Fibroblast of skin of right quadriceps (primary cell): ENCODE data around the gene ZNF579.

Experiments used
- DNase-seq: peaks from one replicate; pipeline ENCODE4 v3.0.0-alpha.2; 2013

The ZNF579 gene

DNA sequence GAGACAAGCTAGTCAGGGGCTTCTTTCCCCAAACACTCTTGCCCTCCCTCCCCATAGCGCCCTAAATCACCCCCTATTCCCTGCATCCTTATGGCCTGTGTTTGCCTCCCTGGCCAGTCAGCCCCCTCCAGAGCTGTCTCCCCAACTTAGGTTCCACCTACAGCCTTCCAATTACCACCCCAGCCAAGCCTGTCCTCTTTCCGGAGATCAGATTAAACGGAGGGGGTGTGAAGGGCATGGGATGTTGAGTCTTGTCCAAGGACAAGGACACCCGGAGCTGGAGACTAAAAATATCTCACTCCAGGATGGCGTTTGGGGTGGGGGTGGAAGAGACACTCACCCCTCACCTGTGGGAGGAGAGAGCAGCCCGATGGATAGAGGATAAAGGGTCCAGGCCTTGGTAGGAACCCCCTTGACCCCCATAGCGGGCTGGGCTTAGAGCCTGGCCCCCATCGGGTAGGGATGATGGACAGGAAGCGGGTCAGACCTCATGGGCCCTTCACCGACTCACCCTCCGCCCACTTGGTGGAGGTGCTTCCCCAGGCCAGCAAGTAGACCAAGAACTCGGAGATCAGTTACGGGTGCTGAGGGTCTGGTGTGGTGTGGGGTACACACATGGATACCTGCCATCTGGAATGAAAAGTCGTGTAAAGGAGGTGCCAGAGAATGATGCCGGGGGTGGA is 30.8 kb upstream of the ZNF579 start:
- no peak for DNase-seq

DNA sequence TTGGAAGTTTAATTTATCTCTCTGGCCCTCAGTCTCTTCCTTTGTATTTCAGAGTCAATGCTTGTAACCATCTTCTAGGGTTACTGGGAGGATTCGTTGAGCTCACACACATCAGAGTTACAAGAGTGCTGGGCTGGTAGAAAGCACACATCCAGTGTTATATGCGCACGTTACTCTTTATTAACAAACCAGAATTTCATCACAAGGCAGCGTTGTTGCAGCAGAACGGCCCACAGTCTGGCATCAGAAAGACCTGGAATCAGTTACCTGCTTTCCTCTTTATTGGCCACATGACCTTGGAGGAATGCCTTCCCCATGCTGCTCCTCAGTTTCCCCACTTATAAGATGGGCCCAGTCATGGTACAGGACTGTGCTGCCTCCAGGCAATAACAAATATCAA is 28.7 kb upstream of the ZNF579 start:
- DNase-seq: no peak

DNA sequence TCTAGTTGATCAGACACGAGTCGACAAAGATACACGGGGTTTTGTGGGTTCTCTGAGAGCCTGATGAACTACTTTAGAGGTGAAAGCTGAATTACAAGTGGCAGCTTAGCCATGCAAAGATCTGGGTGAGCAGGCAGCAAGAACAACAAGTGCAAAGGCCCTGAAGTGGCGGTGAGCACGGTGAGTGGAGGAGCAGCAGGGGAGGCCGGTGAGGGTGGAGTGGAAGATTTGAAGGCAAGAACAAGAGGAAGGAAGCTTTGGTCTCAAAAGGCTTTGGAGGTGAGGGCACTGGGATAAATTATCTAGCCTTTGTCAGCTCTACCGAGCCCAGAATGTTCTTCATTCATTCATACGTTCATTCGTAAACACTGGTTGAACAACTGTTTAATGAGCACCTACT is 26.2 kb upstream of the ZNF579 start:
- no peak for DNase-seq

DNA sequence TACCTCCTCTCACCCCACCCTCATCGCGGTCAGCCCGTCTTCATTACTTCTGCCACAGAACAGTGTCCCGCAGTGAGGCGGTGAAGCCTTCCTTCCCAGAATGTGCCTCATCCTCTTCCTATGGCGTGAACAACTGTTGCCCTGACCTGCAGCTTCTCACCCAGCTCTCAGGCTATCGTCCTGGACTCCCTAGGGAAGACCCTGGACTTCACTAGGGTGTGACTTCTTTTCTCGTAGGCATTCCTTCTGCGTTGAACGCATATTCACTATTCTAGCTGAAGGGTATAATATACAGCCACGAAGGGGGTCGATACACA is 25.8 kb upstream of the ZNF579 start:
- DNase-seq: no peak

DNA sequence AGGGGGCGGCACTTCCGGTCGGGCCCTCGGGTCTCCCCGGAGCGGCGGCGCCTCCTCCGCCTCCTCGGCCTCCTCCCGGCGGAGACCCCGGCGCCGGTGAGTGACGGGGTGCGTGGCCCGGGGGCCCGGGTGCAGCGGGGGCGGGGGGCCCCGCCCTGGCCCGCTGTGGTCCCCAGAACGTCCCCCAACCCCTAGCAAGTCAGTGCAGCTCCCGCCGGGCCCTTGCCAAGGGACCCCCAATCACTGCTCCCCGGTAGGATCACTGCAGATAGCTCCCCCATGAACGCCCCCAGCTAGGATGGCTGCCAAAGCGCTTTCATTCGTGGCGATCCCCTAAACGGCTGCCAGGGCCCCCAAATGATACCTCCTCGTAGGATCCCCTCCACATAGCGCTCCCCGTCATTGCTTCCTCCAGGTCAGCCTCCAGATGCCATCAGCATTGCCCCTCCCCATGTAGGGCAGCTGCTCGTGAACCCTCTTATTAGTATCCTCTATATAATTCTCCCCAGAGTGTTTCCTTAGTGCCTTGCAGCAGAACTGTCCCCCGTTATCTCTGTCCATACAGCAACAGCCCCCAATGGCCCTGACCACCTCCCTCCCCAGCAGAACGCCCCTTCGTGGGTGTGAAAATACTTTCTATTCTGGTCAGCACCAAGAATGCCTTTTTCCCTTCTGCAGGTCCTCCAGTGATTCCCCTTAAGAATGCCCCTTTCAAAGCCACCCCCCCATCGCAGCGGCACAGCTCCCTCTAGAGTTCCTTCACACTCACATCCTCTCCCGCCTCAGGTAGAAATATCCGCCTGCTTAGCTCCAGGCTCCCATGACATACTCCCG is 25.2 kb upstream of the ZNF579 start, which contains the start of gene ZNF865:
Gene ZNF865 (plus strand): TSS at position 11 of the 834 bp plus-strand sequence. CDS start 7,972 bp downstream, outside the sequence.
- peak; percentile 83 for DNase-seq

DNA sequence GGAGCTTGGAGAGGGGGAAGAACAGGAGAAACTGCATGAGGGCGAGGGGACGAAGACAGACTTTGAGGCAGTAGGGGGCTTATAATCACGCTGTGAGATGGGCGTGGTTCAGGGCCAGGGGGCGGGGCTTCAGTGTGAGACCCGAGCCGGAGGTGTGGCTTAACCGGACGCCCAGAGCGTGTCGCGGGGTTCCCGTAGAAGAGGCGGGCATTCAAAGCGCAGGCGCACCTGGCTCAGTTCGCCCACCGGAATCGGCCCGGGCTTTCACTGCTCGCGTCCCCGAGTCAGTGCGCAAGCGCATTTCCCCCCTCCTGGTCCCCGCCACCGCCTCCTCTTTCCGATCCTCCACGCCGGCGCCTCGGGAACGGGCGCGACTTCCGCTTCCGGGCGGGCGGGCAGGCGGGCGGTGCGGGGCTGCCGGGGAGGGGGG is 24.6 kb upstream of the ZNF579 start:
- DNase-seq: peak; percentile 98

DNA sequence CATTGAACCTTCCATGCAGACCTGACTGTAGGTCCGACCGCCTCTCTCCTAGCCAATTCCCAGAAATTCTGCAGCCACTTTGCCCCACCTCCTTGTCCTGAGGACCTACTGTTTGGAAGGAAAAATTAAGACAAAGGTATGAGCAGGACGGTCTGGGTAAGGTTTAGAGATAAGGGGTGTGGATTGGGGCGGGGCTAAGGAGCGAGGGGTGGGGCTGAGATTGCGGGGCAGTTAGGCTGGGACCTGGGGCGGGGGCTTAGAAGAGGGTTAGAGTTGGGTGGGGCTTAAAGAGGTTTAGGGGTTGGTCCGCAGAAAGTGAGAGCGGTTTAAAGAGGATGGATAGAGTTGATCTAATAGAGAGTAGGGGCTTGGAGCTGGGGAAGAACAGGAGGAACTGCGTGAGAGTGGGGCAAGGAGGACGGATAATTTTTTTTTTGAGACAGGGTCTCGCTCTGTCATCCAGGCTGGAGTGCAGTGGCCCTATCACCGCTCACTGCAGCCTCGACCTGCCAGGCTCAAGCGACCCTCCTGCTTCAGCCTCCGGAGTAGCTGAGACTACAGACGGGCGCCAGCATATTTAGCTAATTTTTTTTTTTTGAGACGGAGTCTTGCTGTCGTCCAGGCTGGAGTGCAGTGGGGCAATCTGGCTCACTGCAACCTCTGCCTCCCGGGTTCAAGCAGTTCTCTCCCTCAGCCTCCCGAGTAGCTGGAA is 23.1 kb upstream of the ZNF579 start:
- DNase-seq: no peak

DNA sequence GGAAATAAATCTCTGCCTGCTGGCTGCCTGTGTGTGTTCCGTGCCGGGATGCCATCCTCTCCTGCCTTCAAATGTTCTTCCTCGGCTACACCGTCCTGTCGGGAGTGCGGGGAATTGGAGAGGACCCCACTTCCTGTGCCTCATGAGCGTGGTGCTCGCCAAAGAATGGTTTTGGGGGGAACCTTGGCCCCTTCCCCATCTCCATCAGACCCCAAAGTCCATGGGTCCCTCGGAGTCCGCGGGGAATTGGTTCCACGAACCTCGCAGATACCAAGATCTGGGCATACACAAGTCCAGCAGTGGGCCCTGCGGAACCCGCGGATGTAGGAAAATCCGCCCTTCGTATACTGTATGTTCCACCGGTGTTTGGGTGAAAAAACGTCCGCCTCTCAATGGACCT is 22.5 kb upstream of the ZNF579 start:
- DNase-seq: no peak

DNA sequence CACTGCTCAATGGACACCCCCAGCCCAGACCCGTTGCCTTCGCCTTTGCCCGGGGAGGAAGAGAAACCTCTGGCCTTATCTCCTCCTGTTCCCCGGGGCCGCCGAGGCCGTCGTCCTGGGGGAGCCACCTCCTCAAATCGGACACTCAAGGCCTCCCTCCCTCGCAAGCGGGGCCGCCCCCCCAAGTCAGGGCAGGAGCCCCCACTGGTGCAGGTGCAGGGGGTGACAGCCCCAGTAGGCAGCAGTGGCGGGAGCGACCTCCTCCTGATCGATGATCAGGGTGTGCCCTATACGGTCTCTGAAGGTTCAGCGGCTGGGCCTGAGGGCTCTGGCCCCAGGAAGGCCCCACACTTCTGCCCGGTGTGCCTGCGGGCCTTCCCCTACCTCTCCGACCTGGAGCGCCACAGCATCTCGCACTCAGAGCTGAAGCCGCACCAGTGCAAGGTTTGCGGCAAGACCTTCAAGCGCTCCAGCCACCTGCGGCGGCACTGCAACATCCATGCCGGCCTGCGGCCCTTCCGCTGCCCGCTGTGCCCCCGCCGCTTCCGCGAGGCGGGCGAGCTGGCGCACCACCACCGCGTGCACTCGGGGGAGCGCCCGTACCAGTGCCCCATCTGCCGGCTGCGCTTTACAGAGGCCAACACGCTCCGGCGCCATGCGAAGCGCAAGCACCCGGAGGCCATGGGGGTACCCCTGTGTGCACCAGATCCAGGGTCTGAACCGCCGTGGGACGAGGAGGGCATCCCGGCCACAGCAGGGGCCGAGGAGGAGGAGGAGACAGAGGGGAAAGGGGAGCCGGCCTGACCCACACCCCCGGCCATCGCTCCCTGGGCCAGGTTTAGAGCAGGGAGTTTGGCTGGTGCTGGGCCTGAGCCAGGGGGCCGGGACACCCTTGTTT is 21.7 kb upstream of the ZNF579 start:
- no peak for DNase-seq

DNA sequence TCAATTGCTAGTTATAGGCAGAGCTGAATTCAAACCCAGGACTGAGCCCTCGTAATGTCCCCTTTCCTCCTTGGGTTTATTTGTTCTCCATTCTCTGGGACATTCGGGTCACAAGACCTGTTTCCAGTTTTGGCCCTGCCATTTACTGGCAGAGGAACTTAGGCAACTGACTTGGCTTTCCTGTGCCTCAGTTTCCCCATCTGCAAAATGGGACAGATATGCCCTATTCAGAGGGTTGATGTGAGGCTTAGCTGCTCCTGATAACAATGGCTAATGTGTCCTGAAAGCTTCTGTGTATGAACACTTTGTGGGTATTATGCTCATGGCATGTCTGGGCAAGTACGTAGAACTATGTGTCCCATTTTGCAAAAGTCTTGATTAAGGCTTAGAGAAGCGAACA is 20.4 kb upstream of the ZNF579 start:
- DNase-seq: no peak

DNA sequence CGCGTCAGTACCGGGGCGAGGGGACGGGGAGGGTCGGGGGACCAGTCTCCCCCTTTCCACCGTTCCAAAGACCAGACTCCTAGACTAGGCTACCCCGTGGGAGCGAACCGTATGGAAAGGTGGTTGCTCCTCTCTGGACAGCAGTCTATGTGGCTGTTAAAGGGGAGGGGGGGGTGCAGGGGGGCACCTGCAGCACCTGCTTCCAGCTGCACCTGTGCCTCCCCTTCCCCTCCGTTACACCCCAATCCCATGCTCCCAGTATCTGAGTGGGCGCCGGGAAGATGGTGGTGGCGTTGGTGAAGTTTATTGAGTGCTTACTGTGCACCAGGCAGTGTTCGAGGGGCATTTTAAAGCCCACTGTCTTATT is 20.0 kb upstream of the ZNF579 start:
- DNase-seq: no peak

DNA sequence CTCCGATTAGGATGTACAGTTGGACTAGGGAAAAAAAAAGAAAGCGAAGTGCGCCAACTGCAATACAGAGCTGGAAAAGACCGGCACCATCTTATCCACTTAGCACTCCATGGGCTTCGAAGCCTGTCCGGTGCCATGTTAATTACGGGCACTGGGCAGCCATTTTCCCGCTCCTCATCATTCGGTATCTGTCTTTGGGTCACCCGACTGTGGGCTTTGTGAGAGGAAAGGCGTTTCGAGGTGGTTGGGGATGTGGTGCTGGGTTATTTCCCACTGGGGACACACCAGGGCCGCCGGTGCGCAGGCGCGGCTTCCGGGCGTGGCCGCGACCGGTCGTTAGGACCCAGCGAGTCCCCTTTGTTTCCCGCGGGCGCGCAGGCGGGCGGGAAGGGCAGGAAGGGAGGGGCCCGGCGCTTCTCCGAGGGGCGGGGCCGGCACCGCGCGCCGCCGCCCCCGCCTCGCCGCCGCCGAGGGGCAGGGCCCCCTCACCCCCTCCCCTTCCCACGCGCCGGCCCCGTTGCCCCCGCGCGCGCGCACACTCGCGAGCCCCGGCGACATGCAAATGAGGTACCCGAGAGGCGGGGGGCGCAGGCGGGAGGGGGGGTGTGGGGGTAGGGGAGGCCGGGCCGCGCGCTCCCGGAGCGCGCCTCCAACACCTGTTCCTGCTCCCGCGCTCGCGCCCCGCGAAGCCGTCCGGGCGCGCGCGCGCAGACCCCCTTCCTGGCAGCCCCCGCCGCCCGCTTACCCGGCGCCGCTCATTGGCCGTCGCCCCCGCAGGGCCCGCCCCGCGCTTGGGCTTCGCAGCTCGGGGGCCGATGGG is 19.4 kb upstream of the ZNF579 start, which contains the start of gene ZNF524:
Gene ZNF524 (plus strand): TSS at position 447 of the 820 bp plus-strand sequence. CDS start 1,825 bp downstream, outside the sequence.
- DNase-seq: peak; percentile 90

DNA sequence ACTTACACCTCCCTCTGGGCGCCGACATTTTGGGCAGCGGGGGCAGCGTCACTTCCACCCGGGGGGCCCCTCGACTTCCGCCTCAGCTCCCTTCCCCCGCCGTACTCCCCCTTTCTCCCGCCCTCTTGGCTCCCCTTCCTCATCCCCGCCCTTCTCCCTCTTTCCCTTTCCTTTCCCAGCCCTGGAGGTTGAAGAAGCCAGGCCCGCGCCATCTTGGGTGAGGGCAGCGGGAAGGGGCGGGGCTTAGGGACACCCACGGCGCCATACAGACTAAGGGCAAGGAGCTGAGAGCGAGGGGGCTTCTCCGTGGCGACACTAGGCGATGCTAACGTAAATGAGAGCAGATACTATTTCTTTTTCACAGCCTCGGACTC is 18.8 kb upstream of the ZNF579 start, which contains the start of gene FIZ1:
Gene FIZ1 (minus strand): TSS at position 50 of the 374 bp plus-strand sequence. CDS start 1,652 bp downstream, outside the sequence.
- peak; percentile 99 for DNase-seq

DNA sequence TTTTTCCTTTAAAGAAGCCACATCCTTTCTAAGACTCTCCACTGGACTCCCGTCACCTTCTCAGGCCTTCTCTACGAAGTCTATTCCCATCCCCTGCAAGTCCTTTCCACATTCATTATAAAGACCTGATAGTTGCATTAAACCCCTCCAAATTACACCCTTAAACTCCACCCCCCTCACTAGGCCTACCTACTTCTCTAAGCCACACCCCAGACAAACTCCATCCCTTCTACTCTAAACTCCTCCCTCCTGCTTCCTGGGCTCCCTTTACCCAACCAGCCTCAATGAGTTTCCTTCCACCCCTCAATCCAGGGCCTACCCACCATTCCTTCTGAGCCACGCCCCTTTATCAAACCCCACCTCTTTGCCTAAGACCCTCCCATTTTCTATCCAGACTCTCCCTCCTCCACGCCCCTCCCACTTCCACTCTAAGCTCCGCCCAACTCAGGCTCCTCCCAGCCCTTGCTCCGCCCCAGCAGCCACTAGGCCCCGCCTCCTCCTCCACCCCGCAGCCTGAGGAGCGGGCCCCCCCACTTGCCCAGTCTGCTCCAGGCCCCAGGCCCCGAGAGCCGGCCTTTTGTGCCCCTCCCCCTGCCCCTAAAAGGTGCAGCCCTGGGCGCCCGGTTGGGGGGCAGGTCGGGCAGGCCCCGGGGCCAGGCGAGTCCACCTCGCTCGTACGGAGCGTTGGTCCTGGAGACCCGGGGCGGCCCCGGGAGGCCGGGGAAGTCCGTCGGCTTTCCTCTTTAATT is 18.2 kb upstream of the ZNF579 start:
- DNase-seq: peak; percentile 96

DNA sequence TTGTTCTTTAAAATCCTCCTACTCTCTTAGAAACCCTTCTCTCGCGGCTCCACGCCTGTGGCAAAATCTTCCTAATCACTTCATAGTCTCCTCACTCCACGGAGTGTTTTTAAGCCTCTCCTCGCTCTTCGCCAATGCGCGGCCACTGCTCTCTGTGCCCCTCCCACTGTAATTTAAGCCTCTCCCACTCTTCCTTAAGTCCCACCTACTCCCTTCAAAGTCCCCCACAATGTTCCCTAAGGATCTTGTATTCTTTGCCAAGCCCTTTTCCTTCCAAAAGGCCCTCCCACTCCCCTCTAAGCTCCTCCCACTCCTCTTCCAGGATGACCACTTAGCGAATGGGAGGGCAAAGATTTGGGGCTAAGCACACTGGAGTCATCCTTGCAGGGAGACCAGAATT is 17.4 kb upstream of the ZNF579 start:
- DNase-seq: no peak

DNA sequence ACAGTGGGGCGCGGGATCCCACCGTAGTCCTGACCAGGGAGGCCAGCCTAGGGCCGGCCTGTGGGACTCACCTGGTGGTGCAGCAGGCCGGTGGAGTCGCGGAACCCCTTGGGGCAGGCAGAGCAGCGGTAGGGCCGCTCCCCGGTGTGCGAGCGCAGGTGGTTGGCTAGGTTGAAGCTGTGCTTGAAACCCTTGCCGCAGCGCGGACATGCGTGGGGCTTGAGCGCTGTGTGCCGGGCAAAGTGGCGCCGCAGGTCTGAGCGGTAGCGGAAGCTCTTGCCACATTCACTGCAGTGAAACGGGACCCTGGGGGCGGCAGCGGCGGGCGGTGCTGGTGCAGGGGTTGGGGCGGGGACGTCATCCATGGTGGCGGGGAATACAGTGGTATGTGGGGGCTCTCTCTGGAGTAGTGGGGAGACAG is 16.9 kb upstream of the ZNF579 start:
- DNase-seq: no peak

DNA sequence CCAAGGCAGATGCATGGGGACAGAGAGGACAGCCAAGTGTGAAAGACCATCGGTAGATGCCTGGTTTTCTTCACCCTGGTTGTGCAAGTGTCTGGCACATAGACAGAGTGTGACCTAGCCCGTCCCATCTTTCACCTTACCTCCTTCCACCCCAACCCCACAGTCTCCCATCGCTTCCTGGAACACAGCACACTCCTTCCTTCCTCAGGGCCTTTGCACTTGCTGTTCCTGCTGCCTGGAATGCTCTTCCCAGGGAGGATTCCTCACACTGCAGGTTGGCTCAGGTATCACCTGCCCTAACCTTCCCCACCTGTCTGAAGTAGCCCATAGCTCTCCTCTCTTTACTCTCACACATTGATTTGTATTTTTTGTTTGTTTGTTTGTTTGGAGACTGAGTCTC is 15.7 kb upstream of the ZNF579 start:
- no peak for DNase-seq

DNA sequence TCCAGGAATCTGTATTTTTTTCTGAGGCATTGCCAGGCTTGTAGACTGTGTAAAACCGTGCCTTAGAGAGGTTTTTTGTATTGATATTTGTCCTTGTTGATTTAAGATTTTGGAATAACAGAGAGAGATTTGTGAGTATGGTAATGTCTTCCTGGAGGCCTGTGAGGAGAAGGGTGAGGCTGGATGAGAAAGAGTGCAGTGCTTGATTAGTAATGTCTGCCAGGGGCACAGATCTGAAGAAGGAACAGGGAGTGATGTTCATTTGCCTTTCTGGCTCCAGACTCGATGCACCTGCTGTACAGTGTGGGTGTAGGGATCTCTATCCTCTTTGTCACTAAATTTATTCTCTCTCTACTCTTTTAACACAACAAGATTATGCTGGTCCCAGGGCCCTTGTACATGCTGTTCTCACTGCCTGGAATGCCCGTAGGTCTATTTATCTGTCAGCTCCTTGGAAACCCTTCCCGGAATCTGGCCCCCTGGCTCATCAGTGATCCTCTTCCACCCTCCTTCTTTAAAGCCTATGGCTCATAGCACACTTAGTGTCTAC is 14.4 kb upstream of the ZNF579 start:
- DNase-seq: no peak

DNA sequence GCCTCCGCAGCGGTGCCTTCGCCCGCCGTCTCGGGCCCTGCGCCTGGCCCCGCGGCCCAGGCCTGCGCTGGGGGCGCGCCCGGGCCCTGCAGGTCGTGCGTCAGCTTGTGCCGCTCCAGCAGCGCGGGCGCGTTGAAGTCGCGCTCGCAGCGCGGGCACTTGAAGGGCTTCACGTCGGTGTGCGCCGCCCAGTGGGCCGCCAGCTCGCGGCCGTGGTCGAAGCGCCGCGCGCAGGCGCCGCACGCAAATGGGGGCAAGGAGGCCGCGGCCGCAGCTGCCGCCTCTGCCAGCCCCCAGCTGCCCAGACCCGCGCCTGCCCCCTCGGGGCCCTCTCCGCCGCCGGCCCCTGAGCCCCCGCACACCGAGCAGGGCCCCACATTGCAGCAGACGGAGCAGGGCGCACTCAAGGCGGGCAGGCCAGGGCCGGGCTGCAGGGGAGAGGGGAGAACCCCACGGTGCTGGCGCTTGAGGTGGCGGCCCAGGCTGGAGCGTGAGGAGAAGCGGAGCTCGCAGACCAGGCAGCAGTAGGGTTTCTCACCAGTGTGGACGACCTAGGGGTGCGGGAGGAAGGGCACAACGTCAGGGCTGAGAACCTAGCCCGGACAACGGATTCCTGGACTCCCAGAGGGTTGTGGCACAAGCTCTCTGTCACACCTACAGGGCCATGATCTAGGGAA is 12.6 kb upstream of the ZNF579 start:
- no peak for DNase-seq
